Measurements from ENCODE around the gene AASS.

The AASS gene

DNA sequence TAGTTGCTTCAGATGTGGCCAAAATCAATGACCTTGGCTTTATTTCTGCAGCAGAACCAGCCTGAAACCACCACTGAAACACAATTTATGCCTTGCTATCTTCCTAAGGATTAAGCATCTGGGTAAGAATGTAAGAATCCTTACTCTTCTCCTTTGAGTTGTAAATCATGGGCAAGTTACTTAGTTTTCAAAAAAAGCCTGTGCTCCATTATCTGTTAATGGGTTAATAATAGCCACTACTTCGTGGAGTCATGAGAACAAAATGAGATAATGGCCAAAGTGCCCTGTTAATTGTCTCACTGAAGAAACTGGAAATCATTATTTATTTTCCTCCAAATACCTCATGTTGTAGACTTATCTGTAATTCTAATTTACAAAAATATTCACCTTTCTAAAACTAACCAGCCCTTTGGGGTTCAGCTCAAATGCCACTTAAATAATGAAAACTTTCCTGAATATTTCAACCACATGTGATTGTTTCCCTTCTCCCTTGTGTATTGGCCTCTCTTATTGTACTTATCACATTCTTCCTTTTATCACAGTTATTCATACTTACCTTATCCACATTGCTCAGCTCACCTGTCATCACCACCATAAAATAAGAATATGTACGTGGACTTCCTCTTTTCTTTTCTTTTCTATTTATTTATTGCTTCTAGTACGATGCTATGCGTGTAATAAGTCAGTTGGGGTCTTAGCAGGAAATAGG is 2.0 kb upstream of the AASS start:
- ChIA-PET CTCF (interaction anchor here (0.7 to 1.1 kb wide), 2 partner anchors 15 to 790 kb away, joined by 3 to 4 read pairs; no protein-coding TSS in a partner anchor), POLR2A (no interaction called here)
- Histone ChIP-seq H3K27ac (ENCODE audit: extremely low read depth, low read depth, low read length) (no peak overlapping the region), H3K4me1 (ENCODE audit: control insufficient read depth, insufficient read depth, low read length) (peaks cover 10% of the 10 kb centered on the region; the same call in 1 of the 2 replicates), H3K36me3 (ENCODE audit: control insufficient read depth in 2 of 2, insufficient read depth in 1 of 2, low read length in 2 of 2) (no peaks in the 10 kb centered on the region), H3K4me3 (ENCODE audit: low read depth, low read length) (no peak overlapping the region), H3K9me3 (ENCODE audit: control insufficient read depth, insufficient read depth, low read depth, low read length) (no peaks in the 10 kb centered on the region)
- TF ChIP-seq ZNF184 (tag by site-specific recombination; IDR thresholded peaks at IDR 0.05): no peak
- TF ChIP-seq ZNF37A (tag by site-specific recombination; IDR thresholded peaks at IDR 0.05): no peak
- TF ChIP-seq, protein P1, sequence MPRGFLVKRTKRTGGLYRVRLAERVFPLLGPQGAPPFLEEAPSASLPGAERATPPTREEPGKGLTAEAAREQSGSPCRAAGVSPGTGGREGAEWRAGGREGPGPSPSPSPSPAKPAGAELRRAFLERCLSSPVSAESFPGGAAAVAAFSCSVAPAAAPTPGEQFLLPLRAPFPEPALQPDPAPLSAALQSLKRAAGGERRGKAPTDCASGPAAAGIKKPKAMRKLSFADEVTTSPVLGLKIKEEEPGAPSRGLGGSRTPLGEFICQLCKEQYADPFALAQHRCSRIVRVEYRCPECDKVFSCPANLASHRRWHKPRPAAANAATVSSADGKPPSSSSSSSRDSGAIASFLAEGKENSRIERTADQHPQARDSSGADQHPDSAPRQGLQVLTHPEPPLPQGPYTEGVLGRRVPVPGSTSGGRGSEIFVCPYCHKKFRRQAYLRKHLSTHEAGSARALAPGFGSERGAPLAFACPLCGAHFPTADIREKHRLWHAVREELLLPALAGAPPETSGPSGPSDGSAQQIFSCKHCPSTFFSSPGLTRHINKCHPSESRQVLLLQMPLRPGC (tag by site-specific recombination; IDR thresholded peaks at IDR 0.05): no peak
- no peak for TF ChIP-seq ZNF157 (tag by site-specific recombination; IDR thresholded peaks at IDR 0.05)
- TF ChIP-seq ZNF701 (tag by site-specific recombination; IDR thresholded peaks at IDR 0.05): no peak
- TF ChIP-seq RBAK (tag by site-specific recombination; IDR thresholded peaks at IDR 0.05): no peak
- no peak for TF ChIP-seq ZNF792 (tag by site-specific recombination; IDR thresholded peaks at IDR 0.05)
- no peak for TF ChIP-seq ZEB2 (tag by site-specific recombination; IDR thresholded peaks at IDR 0.05)
- TF ChIP-seq ZNF174 (tag by site-specific recombination; IDR thresholded peaks at IDR 0.05): no peak
- TF ChIP-seq KLF9 (tag by site-specific recombination; IDR thresholded peaks at IDR 0.05; ENCODE audit: low read depth): no peak
- no peak for TF ChIP-seq ZNF660 (tag by site-specific recombination; IDR thresholded peaks at IDR 0.05)
- no peak for TF ChIP-seq YY1 (tag by site-specific recombination; IDR thresholded peaks at IDR 0.05)

GRCh38 chr7:122143376-122143750 is 686 bp downstream of the AASS start:
- peaks cover 10% of the 10 kb centered on the region; the same call in 1 of the 2 replicates for H3K4me1 ChIP-seq (ENCODE audit: control insufficient read depth, insufficient read depth, low read length)
- TF ChIP-seq ZNF660 (tag by site-specific recombination; IDR thresholded peaks at IDR 0.05) (no peak), ZNF513 (tag by site-specific recombination; IDR thresholded peaks at IDR 0.05) (no peak), ZNF211 (tag by site-specific recombination; IDR thresholded peaks at IDR 0.05; ENCODE audit: low read depth) (no peak), ZNF37A (tag by site-specific recombination; IDR thresholded peaks at IDR 0.05) (no peak), ZSCAN16 (tag by site-specific recombination; IDR thresholded peaks at IDR 0.05) (no peak), ZBTB17 (tag by site-specific recombination; IDR thresholded peaks at IDR 0.05) (no peak), ZNF777 (tag by site-specific recombination; IDR thresholded peaks at IDR 0.05; ENCODE audit: borderline replicate concordance) (no peak), ZSCAN30 (tag by site-specific recombination; IDR thresholded peaks at IDR 0.05) (no peak), HOXD13 (CRISPR knock-in tag; IDR thresholded peaks at IDR 0.05; ENCODE audit: borderline replicate concordance) (no peak), ZNF366 (tag by site-specific recombination; conservative IDR thresholded peaks at IDR 0.05) (no peak), ZNF140 (tag by site-specific recombination; IDR thresholded peaks at IDR 0.05) (no peak), IKZF3 (tag by site-specific recombination; IDR thresholded peaks at IDR 0.05) (no peak), GLI2 (tag by site-specific recombination; IDR thresholded peaks at IDR 0.05; ENCODE audit: borderline replicate concordance, low read depth) (no peak), ZNF639 (tag by site-specific recombination; IDR thresholded peaks at IDR 0.05) (no peak), ZSCAN5A (tag by site-specific recombination; IDR thresholded peaks at IDR 0.05) (no peak)
- TF ChIP-seq, protein P2, sequence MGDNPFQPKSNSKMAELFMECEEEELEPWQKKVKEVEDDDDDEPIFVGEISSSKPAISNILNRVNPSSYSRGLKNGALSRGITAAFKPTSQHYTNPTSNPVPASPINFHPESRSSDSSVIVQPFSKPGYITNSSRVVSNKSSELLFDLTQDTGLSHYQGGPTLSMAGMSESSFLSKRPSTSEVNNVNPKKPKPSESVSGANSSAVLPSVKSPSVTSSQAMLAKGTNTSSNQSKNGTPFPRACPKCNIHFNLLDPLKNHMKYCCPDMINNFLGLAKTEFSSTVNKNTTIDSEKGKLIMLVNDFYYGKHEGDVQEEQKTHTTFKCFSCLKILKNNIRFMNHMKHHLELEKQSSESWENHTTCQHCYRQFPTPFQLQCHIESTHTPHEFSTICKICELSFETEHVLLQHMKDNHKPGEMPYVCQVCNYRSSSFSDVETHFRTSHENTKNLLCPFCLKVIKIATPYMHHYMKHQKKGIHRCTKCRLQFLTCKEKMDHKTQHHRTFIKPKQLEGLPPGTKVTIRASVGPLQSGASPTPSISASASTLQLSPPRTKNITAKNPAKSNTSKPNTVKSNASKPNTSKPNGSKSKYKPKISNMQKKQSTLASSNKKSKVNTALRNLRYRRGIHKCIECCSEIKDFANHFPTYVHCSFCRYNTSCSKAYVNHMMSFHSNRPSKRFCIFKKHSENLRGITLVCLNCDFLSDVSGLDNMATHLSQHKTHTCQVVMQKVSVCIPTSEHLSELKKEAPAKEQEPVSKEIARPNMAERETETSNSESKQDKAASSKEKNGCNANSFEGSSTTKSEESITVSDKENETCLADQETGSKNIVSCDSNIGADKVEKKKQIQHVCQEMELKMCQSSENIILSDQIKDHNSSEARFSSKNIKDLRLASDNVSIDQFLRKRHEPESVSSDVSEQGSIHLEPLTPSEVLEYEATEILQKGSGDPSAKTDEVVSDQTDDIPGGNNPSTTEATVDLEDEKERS (tag by site-specific recombination; IDR thresholded peaks at IDR 0.05): no peak
- no peaks in the 10 kb centered on the region for H3K9me3 ChIP-seq (ENCODE audit: control insufficient read depth, insufficient read depth, low read depth, low read length)
- H3K27ac ChIP-seq (ENCODE audit: extremely low read depth, low read depth, low read length): peak overlapping the region; percentile 80; the same call in 1 of the 2 replicates
- ChIA-PET POLR2A (interaction anchor here (0.6 to 0.8 kb wide), 2 partner anchors 42 to 95 kb away, joined by 3 to 4 read pairs; no protein-coding TSS in a partner anchor), CTCF (interaction anchor here (0.9 kb wide), 1 partner anchor 63 kb away, joined by 6 read pairs; no protein-coding TSS in a partner anchor)
- peak overlapping the region; percentile 88 for H3K4me3 ChIP-seq (ENCODE audit: low read depth, low read length)
- H3K36me3 ChIP-seq (ENCODE audit: control insufficient read depth in 2 of 2, insufficient read depth in 1 of 2, low read length in 2 of 2): no peaks in the 10 kb centered on the region
